PC-3 (cell line): Measurements from ENCODE around the gene METAP1D.

Experiments
- CTCF ChIP-seq: fragments of 300-600 bp; sonication (generic); conservative IDR thresholded peaks from 2 replicates; pipeline ENCODE4 v1.5.1; 2017; ENCODE audit warnings: antibody characterized with exemption, low read depth, mild to moderate bottlenecking, low read length
- EZH2phosphoT487 ChIP-seq: fragments of 300-600 bp; sonication (generic); IDR thresholded peaks from 2 replicates; pipeline ENCODE4 v1.6.1; 2018; ENCODE audit warnings: mild to moderate bottlenecking, antibody characterized with exemption, low read length, borderline replicate concordance

DNA sequence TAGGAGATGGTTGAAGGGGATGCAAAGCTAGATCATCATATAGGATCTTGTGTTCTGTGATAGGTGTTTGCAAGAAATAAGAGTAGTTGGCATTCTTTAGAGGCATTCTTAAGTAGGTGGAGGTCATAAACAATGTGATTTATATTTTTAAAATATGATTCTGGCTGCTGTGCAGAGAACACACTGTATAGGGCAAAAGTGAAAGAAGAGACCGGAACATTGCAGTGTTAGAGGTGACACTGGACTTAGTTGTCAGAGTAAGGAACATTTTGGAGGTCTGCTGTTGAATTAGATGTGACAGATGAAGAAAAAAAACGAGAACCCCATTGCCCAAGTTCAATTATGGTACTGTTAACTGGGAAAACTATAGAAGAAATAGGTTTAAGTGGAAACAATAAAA, 39.8 kb upstream of the METAP1D start:
- TF ChIP-seq CTCF = no peak
- TF ChIP-seq EZH2phosphoT487 = no peak
